HG03378 (cell line): Measurements from ENCODE around the gene NUDT4.

ENCODE experiments used
- ATAC-seq: cut with Tn5 transposase; IDR thresholded peaks from one replicate; pipeline ENCODE4 v1.9.1; 2021; ENCODE audit warnings: mild to moderate bottlenecking, moderate library complexity; ENCODE audit not compliant: unreplicated experiment

NUDT4 gene

GRCh38 chr12:93377252-93378195 lies at the start of gene NUDT4:
Gene NUDT4 (plus strand): TSS chr12:93377925. CDS start chr12:93378323, 398 bp downstream.
- ATAC-seq, result peak; percentile 48

GRCh38 chr12:93333054-93333453 lies 44.7 kb upstream of the NUDT4 start:
- ATAC-seq, result no peak

- no peak for ATAC-seq
These were observed 43.9 kb upstream of the NUDT4 start for GRCh38 chr12:93333828-93334227.

- no peak for ATAC-seq
These were observed 42.0 kb upstream of the NUDT4 start for GRCh38 chr12:93335603-93336162.

- ATAC-seq, result no peak
These were observed 41.4 kb upstream of the NUDT4 start for GRCh38 chr12:93336291-93336741.

GRCh38 chr12:93338598-93338997 lies 39.1 kb upstream of the NUDT4 start:
- no peak for ATAC-seq

- ATAC-seq, result no peak
These were observed 38.0 kb upstream of the NUDT4 start for GRCh38 chr12:93339695-93340094.

GRCh38 chr12:93341409-93342049 lies 36.2 kb upstream of the NUDT4 start:
- no peak for ATAC-seq

GRCh38 chr12:93347054-93347785 lies 30.5 kb upstream of the NUDT4 start:
- no peak for ATAC-seq

- ATAC-seq, result no peak
These were observed 28.9 kb upstream of the NUDT4 start for GRCh38 chr12:93348575-93349435.

- no peak for ATAC-seq
These were observed 26.0 kb upstream of the NUDT4 start for GRCh38 chr12:93351726-93352125.

- no peak for ATAC-seq
These were observed 25.4 kb upstream of the NUDT4 start for GRCh38 chr12:93352321-93352720.

- no peak for ATAC-seq
These were observed 21.5 kb upstream of the NUDT4 start for GRCh38 chr12:93356214-93356613.

- ATAC-seq, result peak; percentile 88
These were observed 19.7 kb upstream of the NUDT4 start for GRCh38 chr12:93358058-93358457.

- ATAC-seq, result no peak
These were observed 18.9 kb upstream of the NUDT4 start for GRCh38 chr12:93358821-93359220.

GRCh38 chr12:93360688-93361087 lies 17.0 kb upstream of the NUDT4 start:
- ATAC-seq, result no peak

GRCh38 chr12:93361151-93361919 lies 16.4 kb upstream of the NUDT4 start:
- no peak for ATAC-seq

- peak; percentile 83 for ATAC-seq
These were observed 13.9 kb upstream of the NUDT4 start for GRCh38 chr12:93363841-93364297.
